HK-2 (cell line): ENCODE data around the gene CD151.
A peak's percentile ranks its signal among the peaks of the same experiment; 100 is the strongest.

Experiments
- DNase-seq: peaks from one replicate; pipeline ENCODE4 v3.0.0-alpha.2; 2018; ENCODE audit not compliant: unreplicated experiment

Gene CD151

DNA sequence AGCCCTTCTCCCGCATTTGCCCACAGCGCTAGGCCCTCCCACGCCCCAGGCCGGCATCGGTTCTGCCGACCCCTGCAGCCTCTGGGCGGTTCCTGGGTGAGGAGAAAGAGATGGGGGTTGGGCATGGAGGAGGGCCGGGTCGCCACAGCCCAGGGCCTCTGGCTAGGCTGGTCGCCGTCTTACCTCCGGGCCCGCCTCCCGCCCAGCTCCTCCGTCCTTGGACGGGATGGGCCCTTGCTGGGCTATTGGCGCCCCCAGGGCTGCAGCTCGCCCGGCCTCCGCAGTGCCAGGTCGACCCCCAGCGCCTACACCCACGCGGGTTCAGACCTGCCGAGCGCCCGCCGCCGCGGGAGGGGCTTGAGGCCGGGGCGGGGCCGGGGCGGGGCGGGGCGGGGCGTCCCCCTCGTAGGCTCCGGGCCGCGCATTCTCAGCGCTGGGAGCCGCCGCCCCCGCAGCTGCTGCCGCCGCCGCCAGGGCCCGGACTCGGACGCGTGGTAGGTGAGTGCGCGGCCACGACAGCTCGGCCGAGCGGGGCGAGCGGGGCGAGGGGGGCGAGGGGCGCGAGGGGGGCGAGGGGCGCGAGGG lies at the start of gene CD151:
CD151 (plus strand) TSS at position 424 of the 585 bp plus-strand sequence. CDS start 3,118 bp downstream, outside the sequence.
- DNase-seq, result peak; percentile 62

DNA sequence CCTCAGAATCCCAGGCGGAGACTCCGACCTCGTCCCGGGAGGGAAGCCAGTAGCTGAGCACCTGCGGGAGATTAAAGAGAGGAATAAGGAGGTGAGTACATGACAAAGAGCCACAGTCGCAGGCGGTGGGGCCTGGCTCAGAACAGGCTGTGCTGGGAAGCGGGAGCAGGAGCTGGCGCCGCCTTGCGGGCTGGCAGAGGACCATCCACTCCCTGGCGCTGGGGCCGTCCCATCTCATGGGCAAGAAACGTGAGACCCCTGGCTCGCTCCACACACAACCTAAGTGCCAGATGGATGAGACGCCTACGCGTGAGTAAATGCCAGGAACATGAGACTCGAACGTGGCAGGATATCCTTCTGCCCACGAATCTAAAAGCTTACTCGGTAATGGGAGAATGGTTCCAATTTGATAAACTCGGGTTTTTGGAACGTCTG lies 49.2 kb upstream of the CD151 start:
- no peak for DNase-seq

DNA sequence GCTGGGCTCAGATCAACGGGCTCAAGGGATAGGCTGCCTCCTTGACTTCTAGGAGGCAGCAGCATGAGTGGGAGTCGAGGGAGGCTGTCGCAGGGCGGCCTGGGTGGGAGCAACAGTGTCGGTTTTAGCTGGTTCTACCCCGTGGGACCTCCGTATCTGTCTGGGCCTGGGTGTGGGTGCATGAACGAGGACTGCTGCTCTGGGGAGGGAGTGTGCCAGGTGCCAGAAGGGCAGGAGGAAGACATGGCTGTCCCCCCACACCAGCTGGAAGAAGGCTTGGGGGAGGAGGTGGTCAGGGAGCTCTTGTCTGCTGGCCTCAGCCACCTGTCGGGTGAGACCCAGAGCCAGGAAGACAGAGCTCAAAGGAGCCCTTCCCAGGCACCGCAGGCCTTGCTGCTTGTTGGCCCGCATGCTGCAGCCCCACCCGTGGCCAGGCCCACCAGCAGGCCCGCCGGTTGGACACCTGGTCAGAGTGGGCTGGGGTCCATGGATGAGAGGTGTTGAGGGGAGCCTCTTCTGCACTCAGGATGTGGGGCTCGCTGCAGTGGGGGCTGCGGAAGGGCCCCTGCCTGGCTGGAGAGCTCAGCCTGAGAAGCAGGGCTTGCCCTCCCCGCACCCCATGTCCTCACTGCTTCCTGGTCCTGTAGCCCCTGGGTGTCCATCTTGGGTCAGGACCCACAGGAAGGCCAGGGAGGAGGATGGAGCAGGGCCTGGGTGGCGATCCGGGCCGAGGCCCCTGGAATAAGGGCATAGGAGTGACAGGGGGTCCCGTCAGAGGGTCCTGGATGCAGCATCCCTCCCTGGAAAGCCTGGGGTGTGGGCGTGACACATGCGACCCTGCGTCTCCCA lies 46.3 kb upstream of the CD151 start:
- no peak for DNase-seq

DNA sequence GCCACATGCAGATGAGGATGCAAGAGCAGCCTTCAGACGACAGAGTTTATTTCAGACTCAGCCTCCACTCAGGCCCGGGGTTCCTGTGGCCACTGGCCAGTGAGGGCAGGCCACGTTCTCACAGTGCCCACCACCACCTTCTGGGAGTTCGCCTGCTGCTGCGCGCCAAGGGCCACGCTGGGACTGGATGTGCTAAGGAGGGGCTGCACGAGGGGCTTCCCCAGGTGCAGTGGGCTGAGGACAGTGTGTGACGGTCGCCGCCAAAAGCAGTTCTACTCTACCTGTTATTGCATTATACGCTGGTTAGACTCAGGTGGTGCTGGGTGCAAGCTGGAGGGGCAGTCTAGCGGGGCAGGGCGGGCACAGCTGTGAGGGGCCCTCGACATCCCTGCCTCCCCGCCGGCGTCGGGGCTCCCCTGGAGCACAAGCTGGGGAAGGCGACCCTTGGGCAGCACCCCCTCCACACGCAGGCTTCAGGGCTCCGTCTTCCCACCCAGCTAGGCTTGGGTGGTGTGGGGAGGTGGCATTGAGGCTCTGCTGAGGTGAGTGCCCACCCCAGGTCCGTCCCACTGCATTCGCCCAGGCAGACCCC lies 45.6 kb upstream of the CD151 start:
- DNase-seq, result no peak

DNA sequence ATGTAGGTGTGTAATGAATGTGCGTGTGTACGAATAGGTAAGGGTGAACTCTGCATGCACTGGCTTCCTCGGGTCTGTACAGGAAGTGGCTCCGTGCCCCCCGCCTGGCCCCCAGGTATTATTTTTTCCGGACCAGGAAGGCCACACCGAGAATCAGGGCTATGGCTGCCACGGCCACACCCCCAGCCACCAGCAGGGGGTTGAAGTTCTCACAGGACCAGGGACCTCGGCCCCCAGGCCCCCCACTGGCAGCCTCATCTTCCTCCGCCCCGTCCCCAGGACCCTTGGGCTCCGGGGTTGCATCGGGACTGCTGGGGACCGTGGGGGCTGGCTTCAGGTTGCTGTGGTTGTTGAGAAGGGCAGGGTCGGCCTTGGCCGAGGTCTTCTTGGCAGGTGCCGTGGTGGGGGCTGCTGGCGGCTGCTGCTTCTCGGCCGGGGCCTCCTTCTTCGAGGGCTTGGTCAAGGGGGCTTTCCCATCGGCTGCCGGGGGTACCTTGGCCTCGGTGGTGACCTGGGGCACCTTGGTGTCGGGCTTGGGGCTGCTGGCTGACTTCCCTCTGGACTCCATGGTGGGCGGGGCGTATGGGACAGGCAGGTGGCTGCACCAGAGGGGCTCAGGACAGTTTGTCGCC lies 44.6 kb upstream of the CD151 start:
- DNase-seq, result no peak

DNA sequence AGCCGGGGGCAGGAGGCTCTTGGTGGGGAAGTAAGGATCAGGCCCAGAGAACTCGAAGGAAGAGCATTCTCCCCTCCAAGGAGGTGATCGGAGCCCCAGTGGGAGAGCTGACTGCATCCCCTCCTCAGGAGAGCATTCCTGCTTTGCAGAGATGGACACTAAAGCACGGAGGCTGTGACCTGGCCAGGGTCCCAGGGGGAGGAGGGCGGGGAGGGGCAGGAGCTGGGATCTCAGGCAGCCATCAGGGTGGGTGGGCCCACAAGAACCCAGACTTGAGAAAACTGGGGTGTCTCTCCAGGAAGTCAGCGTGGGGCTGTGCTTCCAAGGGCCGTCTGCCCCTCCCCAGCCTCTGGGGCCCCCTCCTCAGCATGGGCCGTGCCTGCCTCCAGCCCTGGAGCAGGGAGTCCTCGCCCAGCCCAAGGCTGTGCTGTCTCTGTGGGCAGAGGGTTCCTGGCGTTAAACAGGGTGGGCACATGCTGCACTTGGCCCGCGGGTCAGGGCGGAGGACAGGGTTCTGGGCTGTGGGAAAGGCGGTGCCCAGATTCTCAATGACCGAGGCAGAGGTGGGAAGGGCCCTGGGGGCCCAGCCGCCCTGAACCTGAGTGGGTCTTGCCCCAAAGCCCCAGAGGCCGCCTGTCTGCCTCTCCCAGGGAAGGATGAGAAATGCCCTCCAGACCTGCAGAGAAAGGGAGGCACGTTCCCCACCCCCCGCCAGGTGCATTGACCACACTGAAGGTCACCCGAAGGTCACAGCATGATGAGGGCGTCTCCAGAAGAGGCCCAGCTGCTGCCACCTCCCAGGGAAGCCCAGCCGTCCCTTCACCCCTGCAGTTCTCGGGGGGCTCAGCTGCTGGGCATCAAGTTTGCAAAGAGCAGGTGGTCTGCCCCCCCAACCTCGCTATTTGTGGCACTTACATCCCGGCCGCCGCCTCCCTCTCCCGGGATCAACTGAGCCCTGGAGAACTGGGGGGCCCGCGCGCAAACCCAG lies 43.5 kb upstream of the CD151 start:
- no peak for DNase-seq

DNA sequence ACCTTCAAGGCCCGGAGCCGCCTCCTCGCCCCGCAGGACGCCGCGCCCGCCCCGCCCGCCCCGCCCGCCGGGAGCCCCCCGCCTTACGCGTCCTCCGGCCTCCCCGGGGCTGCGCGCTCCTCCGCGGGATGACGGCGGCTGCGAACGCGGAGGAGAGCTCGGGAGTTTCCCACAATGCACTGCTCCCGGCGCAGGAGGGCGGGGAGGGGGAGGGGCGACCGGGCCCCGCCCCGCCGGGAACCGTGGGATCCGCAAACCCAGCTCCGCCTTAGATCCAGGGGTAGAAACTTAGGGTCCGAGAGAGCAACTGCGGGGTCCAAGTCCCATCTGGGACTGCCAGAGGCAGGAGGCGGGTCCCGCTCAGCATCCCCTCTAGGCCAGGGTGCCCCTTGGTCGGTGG lies 42.8 kb upstream of the CD151 start, which contains the start of gene CEND1:
CEND1 (minus strand) TSS at position 148 of the 400 bp plus-strand sequence. CDS start 1,514 bp downstream, outside the sequence.
- no peak for DNase-seq

DNA sequence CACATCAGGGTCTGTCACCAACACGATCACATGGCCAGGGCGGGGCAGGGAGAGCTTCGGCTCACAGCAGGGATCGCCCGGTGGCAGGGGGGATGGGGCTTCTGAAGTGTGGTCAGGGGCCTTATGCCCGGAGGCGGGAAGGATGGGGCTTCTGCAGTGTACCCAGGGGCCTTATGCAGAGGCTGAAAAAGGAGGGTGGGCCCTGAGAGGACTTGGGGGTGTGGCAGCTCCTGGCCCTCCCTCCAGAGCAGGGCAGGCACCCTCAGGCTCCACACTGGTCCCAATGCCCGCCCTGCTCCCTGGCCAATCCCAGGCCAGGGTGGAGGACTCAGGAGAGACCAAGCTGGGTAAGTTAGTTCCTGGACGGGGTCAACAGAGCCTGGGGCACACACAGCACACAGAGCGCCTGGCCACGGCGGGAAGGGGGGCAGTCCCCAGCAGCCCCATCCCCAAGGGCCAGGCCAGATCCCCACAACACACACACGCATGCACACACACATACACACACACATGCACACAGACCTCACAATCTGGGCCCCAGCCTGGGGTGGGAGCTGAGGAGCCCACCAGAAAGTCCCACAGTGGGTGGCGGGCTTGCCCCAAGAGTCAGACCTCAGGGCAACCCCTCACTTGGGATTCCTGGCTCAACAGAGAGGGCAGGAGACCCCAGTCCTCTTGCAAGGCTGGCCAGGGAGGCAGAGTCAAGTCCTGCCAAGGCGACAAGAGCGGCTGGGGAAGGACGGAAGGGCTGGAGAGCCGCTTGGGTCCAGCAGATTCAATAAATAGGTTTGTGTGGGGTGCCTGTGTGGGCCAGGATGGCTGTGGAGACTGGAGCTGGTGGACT lies 41.8 kb upstream of the CD151 start:
- no peak for DNase-seq

DNA sequence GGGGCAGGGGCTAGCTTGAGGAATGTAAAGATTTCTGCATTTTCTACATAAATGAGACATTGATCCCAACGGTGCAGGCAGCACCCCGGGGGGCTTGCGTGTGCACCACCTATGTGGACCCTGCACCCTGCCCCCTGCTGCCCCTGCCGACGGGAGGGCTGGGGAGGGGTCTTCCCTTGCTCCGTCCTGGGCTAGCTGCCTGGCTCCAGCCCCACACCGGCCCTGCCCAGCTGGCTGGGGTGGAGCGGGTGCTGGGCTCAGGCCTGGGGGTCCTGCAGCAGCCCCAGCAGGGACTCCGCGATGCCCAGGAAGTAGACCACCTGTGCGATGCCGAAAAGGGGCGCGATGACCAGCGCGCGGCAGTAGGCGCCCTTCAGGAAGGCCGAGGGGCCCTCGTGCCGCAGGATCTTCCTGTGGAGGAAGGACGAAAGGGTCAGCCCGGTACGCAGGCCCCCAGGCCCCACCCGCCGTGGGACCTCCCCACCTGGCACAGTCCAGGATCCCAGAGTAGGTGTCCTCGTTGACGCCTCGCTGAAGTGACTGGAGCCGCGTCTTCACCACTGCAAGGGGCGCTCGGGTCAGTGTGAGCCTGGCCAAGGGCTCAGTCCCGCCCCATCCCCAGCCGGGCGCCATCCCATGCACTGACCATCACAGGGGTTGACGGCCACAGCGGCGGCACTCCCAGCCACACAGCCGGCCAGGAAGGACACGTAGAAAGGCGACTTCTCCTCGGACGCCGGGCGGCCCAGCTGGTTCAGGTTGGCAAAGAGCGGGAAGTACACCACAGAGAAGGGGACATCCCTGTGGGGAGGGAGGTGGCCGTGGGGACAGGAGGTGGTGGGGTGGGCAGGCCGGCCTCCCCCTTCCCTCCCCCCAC lies 40.9 kb upstream of the CD151 start:
- no peak for DNase-seq

DNA sequence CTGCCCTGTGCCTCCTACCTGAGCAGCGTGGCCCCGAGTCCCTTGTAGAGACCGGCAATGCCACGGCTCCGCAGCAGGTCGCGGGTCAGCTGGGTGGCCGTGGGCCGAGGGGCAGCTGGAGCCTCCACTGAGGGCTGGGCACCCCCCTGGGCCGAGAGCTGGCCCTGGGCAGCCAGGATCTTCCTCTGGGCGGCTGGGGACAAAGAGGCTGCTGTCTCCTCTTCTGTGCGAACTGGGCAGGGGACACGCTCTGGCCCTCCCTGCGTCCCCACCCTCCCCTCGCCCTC lies 40.3 kb upstream of the CD151 start:
- no peak for DNase-seq

DNA sequence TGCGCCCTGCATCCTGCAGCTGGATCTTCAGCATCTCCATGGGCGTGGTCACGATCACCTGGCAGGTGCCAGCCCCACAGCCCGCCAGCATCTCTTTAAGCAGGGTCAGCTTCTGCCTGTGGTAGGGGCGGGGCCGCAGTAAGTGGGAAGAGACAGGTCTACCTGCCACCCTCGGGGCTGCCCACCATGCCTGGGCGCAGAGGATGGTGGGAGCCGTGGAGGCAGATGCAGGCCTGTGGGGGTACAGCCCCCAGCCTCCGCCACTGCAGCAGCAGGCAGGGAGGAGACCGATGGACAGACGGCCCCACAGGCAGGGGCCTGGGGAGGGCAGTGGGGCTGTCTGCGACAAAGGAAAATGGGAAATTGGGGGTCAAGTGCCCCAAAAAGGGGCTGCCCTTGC lies 39.9 kb upstream of the CD151 start:
- no peak for DNase-seq

DNA sequence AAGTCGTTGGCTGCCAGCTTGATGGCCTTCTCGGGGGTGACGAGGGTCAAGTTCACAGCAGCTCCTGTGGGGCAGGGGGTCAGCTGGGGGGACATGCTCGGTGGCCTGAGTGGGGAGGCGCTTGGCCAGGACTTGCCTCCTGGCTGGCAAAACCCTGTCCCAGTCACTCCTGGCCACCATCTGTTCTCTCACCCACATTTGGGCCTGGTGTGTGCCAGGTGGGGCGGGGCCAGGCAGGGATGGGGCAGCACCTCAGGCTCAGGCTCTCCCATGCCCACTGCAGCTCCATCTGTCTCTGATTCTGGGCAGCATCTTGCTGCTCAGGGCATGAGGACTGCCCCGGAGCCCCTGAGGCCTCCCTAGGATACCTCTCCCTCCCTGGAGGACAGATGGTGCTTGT lies 39.2 kb upstream of the CD151 start:
- no peak for DNase-seq

DNA sequence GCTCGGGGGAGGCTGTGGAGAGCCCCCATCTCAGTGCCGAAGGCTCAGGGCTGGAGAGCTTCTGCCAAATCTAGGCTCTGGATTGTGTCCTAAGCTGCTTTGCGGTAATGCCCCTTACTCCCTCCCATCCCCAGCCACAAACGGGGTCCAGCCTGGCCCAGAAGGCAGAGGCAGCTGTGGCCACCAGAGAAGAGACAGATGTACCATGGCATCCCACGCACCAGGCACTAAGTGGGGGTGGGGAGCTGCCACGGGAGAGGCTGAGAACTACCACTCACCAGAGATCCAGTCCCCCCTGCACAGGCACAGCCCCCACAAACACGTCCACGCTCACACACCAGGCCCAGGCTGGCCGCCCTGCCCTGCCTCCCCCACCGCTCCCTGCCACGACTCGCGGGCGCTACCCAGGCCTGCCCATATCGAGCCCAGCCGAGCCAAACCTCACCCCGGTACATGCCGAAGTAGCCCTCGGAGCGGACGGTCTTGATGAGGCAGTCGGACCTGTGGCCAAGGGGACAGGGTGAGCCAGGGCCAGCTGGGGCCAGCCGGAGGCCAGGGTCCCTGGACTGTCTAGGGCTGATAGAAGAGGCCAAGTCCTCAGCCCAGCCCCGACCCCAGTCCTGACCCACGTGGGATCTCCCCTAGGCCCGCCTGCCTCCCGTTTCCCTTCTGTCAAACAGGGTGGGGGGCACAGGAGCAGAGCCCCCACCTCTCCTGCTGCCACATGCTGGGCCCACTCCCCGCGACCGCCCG lies 38.6 kb upstream of the CD151 start:
- no peak for DNase-seq

DNA sequence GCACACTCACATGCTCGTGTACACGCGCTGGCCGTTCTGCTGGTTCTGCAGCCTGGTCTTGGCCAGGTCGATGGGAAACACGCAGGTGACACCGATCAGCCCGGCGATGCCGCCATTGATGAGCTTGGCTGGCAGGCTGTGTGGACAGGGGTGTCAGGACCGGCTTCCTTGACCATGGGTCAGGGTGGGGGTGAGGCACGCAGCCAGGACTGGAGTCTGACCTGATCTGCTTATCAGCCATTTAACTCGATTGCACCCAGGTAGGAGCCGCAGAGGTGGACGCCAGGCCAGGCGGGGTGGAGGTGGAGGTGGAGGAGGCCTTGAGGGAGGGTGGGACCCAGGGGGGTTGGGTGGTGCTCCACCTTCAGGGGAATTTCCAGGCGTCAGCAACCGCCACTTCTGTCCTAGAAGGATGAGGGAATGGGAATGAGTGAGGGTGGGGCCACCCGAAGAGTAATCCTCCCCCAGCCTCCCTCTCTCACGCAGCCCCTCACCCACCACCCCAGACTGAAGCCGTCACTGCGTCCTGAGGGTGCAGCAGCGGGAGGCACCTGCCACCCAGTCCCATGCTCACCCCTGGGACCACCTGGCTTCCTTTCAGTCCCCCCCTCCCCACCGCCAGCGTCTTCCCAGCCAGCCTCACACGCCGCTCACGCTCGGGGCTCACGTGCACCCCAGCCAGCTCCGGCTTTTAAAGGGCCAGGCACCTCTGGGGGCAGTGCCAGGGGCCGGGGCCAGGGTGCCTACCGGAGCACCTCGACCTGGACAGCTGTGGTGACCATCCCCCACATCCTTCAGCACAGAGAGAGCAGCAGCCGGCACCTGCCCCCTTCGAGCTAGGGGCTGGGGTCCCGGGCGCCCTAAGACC lies 37.8 kb upstream of the CD151 start:
- no peak for DNase-seq

DNA sequence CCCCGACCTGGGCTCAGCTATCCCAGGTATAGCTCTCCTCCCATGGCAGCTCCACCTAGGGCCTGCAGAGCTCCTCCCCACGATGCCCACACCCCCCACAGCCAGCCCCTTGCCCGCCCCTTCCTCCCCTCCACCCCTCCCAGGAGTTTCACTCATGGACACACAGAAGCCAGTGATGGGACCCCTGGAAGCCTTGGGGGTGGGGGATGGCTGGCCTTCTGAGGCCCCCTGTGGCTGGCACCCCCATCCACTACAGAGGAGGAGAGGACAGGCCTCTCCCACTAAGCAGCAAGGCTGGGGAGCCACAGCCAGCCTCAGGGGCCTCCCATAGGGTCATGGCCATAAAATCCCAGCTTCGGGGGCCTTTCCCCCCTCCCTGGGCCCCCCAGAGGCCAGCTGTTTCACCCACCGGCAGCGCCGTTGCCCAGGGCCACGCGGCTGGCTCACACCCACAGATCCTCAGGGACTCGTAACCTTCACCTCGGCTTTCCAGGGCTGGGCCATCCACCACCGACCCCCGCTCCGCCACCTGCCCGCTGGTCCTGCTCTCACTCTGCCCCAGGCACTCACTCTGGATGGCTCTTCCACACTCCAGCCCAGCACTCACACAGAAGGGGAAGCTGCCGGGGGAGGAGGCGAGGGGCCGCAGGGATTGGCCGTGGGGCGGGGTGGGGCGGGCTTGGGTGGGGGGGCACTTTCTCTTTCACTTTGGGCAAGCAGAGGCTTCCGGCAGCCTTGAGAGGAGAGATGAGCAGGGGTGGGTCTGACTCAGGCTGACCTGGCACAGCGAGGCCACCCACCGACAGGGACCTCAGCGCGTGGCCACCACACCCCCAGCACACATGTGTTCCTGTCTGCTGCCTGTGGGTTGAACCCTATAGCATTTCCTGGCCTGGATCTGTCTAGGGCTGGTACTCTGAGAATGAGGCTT lies 36.9 kb upstream of the CD151 start:
- DNase-seq, result peak; percentile 90

DNA sequence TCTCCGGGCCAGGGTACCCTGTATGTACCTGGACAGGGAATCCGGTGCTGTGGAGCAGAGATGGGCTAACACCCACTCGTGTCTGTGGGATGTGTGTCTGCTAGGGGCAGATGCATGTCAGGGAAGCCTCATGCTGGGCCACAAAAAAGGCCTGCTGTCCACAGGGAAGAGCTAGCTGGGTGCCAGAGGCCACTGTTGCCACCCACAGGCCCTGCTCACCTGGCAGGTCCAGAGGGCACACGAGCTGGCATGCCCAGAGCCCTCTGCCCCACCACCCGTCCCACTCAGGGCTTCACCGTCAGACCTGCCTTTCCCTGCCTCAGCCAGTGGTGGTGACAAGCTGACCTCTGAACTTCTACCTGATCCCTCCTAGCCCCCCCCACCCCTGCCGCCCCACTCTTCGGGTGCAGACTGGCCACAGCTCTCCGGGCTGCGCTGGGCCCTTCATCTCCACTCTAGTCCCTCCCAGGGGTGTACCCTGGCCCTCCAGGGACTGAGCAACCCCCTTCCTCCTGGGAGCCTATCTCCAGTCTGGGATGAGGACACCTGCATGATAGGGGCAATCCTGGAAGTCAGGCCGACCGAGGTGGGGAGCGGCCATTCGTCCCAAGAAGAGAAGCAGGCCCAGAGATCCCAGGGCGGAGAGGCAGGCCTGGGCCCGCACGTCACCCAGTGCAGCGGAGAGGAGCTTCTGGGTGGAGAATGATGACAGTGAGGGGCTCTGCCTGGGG lies 36.0 kb upstream of the CD151 start:
- DNase-seq, result no peak
